Lower leg skin (tissue), 4 donors: ENCODE data around the gene UBIAD1. TPM values are rescaled to one million over a fixed set of nuclear protein-coding genes. Genes with fewer than 3 reads are reported as not detected.

Experiments
- DNase-seq, 2 donors: peaks; one replicate each; pipeline ENCODE4 v3.0.0-alpha.2; 2019; ENCODE audit warnings: low spot score in 2 of 2
- H3K4me3 ChIP-seq: fragments of 200-600 bp; sonication (generic); 2 replicates; pipeline ENCODE4 v1.5.1; 2017; ENCODE audit warnings: mild to moderate bottlenecking, low read depth; ENCODE audit not compliant: poor library complexity, severe bottlenecking
- POLR2A ChIP-seq, 2 donors: fragments of 450-650 bp; IDR thresholded peaks; one replicate each; pipeline ENCODE4 v1.6.1; 2016 to 2017; ENCODE audit warnings: antibody characterized with exemption in 2 of 2, mild to moderate bottlenecking in 1 of 2, moderate library complexity in 1 of 2
- WGBS, 2 donors: methylation state at CpG; one replicate each; pipeline ENCODE4 v1.1.5; 2018; 5-methylcytosine and 5-hydroxymethylcytosine counted together
- intact Hi-C: fragments of 100-400 bp; cut with DNase I; formaldehyde crosslinking; loops from one replicate; pipeline ENCODE4 v1.15.0; 2023; ENCODE audit warnings: low total_unique reads
- total RNA-seq, 4 donors: library from RNA; depleted of rRNA; stranded (reverse); fragments of >200 nt; gene quantifications; one replicate each; pipeline ENCODE4 v1.1.0, GENCODE V29; 2016
- TF ChIP-seq, protein P1 (sequence below), 3 donors: fragments of 450-650 bp; IDR thresholded peaks; one replicate each; pipeline ENCODE4 v1.5.1; 2016; ENCODE audit warnings: antibody characterized with exemption in 3 of 3, mild to moderate bottlenecking in 3 of 3, moderate library complexity in 2 of 3

The UBIAD1 gene
- total RNA-seq, 4 donors from 2014 or later = 7.4 to 23.0 (median 14.6) TPM

DNA sequence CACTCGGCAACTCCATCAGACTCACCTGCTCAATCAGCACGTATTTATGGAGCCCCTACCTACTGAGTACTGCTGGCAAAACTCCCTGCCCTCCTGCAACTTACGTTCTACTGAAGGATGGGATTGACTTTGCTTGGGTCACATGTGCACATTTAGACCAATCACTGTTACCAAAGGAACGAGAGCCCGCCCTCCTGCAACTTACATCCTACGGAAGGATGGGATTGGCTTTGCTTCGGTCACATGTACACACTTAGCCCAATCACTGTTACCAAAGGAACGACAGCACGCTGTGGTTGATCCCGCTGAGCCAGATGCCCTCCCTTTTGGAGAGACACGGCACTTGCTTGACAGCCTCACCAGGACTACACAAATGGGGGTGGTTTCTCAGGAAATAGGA is 46.0 kb downstream of the UBIAD1 start:
- no peak for TF ChIP-seq POLR2A (IDR thresholded peaks at IDR 0.05)
- TF ChIP-seq, protein P1, sequence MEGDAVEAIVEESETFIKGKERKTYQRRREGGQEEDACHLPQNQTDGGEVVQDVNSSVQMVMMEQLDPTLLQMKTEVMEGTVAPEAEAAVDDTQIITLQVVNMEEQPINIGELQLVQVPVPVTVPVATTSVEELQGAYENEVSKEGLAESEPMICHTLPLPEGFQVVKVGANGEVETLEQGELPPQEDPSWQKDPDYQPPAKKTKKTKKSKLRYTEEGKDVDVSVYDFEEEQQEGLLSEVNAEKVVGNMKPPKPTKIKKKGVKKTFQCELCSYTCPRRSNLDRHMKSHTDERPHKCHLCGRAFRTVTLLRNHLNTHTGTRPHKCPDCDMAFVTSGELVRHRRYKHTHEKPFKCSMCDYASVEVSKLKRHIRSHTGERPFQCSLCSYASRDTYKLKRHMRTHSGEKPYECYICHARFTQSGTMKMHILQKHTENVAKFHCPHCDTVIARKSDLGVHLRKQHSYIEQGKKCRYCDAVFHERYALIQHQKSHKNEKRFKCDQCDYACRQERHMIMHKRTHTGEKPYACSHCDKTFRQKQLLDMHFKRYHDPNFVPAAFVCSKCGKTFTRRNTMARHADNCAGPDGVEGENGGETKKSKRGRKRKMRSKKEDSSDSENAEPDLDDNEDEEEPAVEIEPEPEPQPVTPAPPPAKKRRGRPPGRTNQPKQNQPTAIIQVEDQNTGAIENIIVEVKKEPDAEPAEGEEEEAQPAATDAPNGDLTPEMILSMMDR (IDR thresholded peaks at IDR 0.05) = no peak
- H3K4me3 ChIP-seq = no peak overlapping the region
- intact Hi-C loops = no loop called here
- WGBS, 2 donors = 88 to 94% methylated on average over 11 of the region's 11 CpGs
- no peak for DNase-seq

DNA sequence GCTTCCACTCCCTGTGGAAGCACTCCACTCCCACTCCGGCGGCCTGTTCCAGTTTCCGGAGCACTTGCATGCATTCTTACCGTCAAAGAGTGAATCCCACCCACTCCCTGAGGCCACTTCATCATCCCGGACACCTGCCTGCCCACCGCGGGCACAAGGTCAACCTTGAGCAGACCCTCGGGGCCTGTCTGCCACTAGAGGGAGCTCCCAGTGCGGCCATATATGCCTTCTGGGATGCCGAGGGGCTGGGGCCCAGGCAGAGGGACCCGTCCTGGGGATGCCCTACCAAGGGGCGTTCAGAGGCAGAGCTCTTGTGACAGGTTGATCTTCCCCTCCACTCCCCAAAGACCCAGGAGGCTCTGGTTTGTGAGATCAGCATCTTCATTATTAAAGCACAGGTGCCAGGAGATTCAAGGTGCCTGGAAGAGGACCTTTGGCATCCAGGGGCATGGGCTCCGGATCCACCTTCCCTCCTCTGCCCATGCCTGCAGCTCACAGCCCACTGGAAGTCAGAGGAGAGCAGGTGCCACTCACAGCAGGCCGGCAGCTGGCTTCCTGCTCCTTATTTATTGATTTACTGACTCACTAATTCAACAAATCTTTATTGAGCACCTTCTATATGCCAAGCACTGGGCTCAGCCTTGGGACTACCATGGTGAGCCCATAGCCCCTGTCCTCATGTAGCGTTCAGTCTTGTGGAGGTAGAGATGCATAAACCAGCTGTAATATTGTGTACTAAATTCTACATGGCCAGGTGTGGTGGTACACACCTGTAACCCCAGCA is 47.3 kb downstream of the UBIAD1 start:
- intact Hi-C loops = no loop called here
- WGBS, 2 donors = 30 to 41% methylated on average over 14 to 15 of the region's 15 CpGs
- DNase-seq = no peak
- TF ChIP-seq POLR2A (IDR thresholded peaks at IDR 0.05) = no peak
- TF ChIP-seq, protein P1 (IDR thresholded peaks at IDR 0.05) = no peak
- no peak overlapping the region for H3K4me3 ChIP-seq

- H3K4me3 ChIP-seq = no peak overlapping the region
- no peak for DNase-seq
- WGBS, 2 donors = 64 to 66% methylated on average over 10 of the region's 10 CpGs
- intact Hi-C loops = no loop called here
- TF ChIP-seq, protein P1 (IDR thresholded peaks at IDR 0.05) = no peak
- TF ChIP-seq POLR2A (IDR thresholded peaks at IDR 0.05) = no peak
These were observed 48.9 kb downstream of the UBIAD1 start for GRCh38 chr1:11321656-11322491.

- WGBS, 2 donors = 64 to 66% methylated on average over 11 to 16 of the region's 17 CpGs
- H3K4me3 ChIP-seq = no peak overlapping the region
- intact Hi-C loops = no loop called here
- TF ChIP-seq POLR2A (IDR thresholded peaks at IDR 0.05) = no peak
- TF ChIP-seq, protein P1 (IDR thresholded peaks at IDR 0.05) = no peak
- DNase-seq = no peak
These were observed 51.7 kb downstream of the UBIAD1 start for GRCh38 chr1:11324567-11325165.

DNA sequence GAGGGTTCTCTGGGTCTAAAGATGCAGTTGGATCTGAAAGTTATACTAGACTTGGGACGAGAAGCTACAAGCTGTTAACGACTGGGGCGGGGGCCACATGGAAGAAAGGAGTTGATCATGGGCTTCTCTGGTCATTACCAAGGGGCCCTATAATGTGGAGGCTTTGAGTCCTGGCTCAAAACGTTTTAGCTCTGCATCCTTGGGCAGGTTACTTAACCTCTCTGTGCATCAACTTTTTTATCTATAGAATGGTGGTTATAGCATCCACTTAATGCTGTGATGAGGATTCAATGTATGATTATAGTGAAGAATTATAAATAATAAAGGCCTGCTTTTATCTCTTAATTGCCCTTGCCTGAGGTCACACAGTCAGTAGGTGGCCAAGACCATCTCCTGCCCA is 53.1 kb downstream of the UBIAD1 start:
- TF ChIP-seq, protein P1 (IDR thresholded peaks at IDR 0.05) = no peak
- no peak for TF ChIP-seq POLR2A (IDR thresholded peaks at IDR 0.05)
- DNase-seq = no peak
- WGBS, 2 donors = 75 to 83% methylated on average over 4 of the region's 4 CpGs
- intact Hi-C loops = no loop called here
- H3K4me3 ChIP-seq = no peak overlapping the region
